A549 (cell line): ENCODE results near the gene TCERG1L. TPM values are rescaled to one million over a fixed set of nuclear protein-coding genes. Genes with fewer than 3 reads are reported as not detected.

Experiments used
- ATAC-seq, 2 experiments: fragments of 200-7000 bp in 1 of 2; fragments of >200 bp in 1 of 2; cut with Nextera tagmentation in 1 of 2; cut with Tn5 transposase in 1 of 2; 3 replicates each; pipeline versions ENCODE4 v1.8.0 to v1.9.1; 2018 to 2020; ENCODE audit warnings: mild to moderate bottlenecking in 1 of 2, moderate library complexity in 1 of 2
- CTCF ChIA-PET: fragments of 300-600 bp; sonication (Branson Sonifier 250); formaldehyde crosslinking; extraction: SDS; loops from one replicate; lab custom pipeline; 2021; ENCODE audit warnings: antibody characterized with exemption, inconsistent platforms; lab: Yijun Ruan, JAX
- POLR2A ChIA-PET: fragments of 350-600 bp; formaldehyde crosslinking; extraction: SDS; loops from one replicate; lab custom pipeline; 2021; ENCODE audit warnings: antibody characterized with exemption, inconsistent platforms; lab: Yijun Ruan, JAX
- DNase-seq, 2 experiments: peaks; one replicate each; pipeline versions ENCODE4 v3.0.0 to v3.0.0-alpha.2; 2011 to 2016; ENCODE audit warnings: low read depth in 1 of 2, low spot score in 1 of 2
- FAIRE-seq: peaks from 2 replicates; lab custom pipeline; 2011; peaks lifted over from hg19 to GRCh38; lab: Jason Lieb, UNC
- H3K27ac ChIP-seq, 2 experiments: fragments of >200 bp; sonication (Bioruptor Twin); formaldehyde crosslinking; 3 replicates each; pipeline ENCODE4 v1.5.1; 2016 to 2017
- H3K4me1 ChIP-seq: fragments of >200 bp; sonication (Bioruptor Twin); formaldehyde crosslinking; 3 replicates; pipeline ENCODE4 v1.6.1; 2016
- H3K4me2 ChIP-seq: fragments of >200 bp; sonication (Bioruptor Twin); formaldehyde crosslinking; 3 replicates; pipeline ENCODE4 v1.6.1; 2016
- H3K4me3 ChIP-seq: fragments of >200 bp; sonication (Bioruptor Twin); formaldehyde crosslinking; 3 replicates; pipeline ENCODE4 v1.5.1; 2016
- H3K9me3 ChIP-seq: fragments of >200 bp; sonication (Bioruptor Twin); formaldehyde crosslinking; 3 replicates; pipeline ENCODE4 v1.6.1; 2016
- BHLHE40 ChIP-seq: IDR thresholded peaks from 2 replicates; pipeline ENCODE4 v1.6.1; 2012; ENCODE audit warnings: low read depth, low read length, inconsistent platforms
- CBX2 ChIP-seq: fragments of 200-600 bp; sonication (generic); IDR thresholded peaks from 2 replicates; pipeline ENCODE4 v1.6.1; 2016; ENCODE audit warnings: low read depth, mild to moderate bottlenecking, borderline replicate concordance
- CEBPB ChIP-seq, 2 experiments: fragments of >200 bp in 1 of 2; sonication (Bioruptor Twin) in 1 of 2; formaldehyde crosslinking in 1 of 2; IDR thresholded peaks; 2 replicates each; pipeline ENCODE4 v1.6.1; 2012 to 2016
- CHD4 ChIP-seq: fragments of 200-600 bp; sonication (generic); IDR thresholded peaks from 2 replicates; pipeline ENCODE4 v1.6.1; 2016; ENCODE audit warnings: antibody characterized with exemption, mild to moderate bottlenecking, borderline replicate concordance
- CTCF ChIP-seq: fragments of >200 bp; sonication (Bioruptor Twin); formaldehyde crosslinking; IDR thresholded peaks from 3 replicates; pipeline ENCODE4 v1.5.1; 2016
- E2F6 ChIP-seq: IDR thresholded peaks from 2 replicates; pipeline ENCODE4 v1.6.1; 2012; ENCODE audit warnings: low read depth, borderline replicate concordance
- ELK1 ChIP-seq: fragments of 150-350 bp; IDR thresholded peaks from 2 replicates; pipeline ENCODE4 v1.6.1; 2014; ENCODE audit warnings: low read depth, mild to moderate bottlenecking, low read length
- ESRRA ChIP-seq: fragments of 150-350 bp; IDR thresholded peaks from 2 replicates; pipeline ENCODE4 v1.6.1; 2014; ENCODE audit warnings: mild to moderate bottlenecking, low read length, borderline replicate concordance
- FOSL2 ChIP-seq, 2 experiments: fragments of 450-650 bp in 1 of 2; fragments of >200 bp in 1 of 2; sonication (Bioruptor Twin) in 1 of 2; formaldehyde crosslinking; IDR thresholded peaks; 2 replicates each; pipeline versions ENCODE4 v1.5.0 to v1.6.1; 2016 to 2020; ENCODE audit warnings: mild to moderate bottlenecking in 1 of 2, moderate library complexity in 1 of 2
- GATA3 ChIP-seq: IDR thresholded peaks from 2 replicates; pipeline ENCODE4 v1.6.1; 2012; ENCODE audit warnings: borderline replicate concordance
- HDAC2 ChIP-seq: fragments of 200-600 bp; sonication (generic); IDR thresholded peaks from 2 replicates; pipeline ENCODE4 v1.6.1; 2016
- HOXB13 ChIP-seq: fragments of 250-450 bp; sonication (Bioruptor Pico); IDR thresholded peaks from 2 replicates; pipeline ENCODE4 v1.5.0; 2020; ENCODE audit warnings: low read depth, mild to moderate bottlenecking, moderate library complexity
- JUNB ChIP-seq: fragments of >200 bp; sonication (Bioruptor Twin); formaldehyde crosslinking; IDR thresholded peaks from 2 replicates; pipeline ENCODE4 v1.6.1; 2016
- KDM1A ChIP-seq: fragments of 200-600 bp; sonication (generic); IDR thresholded peaks from 2 replicates; pipeline ENCODE4 v1.6.1; 2016; ENCODE audit warnings: low read depth, mild to moderate bottlenecking
- NFE2L2 ChIP-seq: fragments of 150-350 bp; conservative IDR thresholded peaks from 2 replicates; pipeline ENCODE4 v1.6.1; 2014; ENCODE audit warnings: low read length
- POLR2A ChIP-seq: IDR thresholded peaks from 2 replicates; pipeline ENCODE4 v1.6.1; 2012; ENCODE audit warnings: mild to moderate bottlenecking, low read length
- POLR2AphosphoS2 ChIP-seq: conservative IDR thresholded peaks from 2 replicates; pipeline ENCODE4 v1.6.1; 2012; ENCODE audit warnings: low read length, improper control_type of control experiment, inconsistent platforms
- RARB ChIP-seq: fragments of 250-450 bp; sonication (Bioruptor Pico); IDR thresholded peaks from 2 replicates; pipeline ENCODE4 v1.8.0; 2021; ENCODE audit warnings: mild to moderate bottlenecking, moderate library complexity
- REST ChIP-seq: fragments of 200-600 bp; sonication (generic); IDR thresholded peaks from 2 replicates; pipeline ENCODE4 v1.6.1; 2016; ENCODE audit warnings: antibody characterized with exemption, mild to moderate bottlenecking, moderate library complexity
- ZSCAN20 ChIP-seq: fragments of 250-450 bp; sonication (Bioruptor Pico); IDR thresholded peaks from 2 replicates; pipeline ENCODE4 v1.8.0; 2022; ENCODE audit warnings: mild to moderate bottlenecking, moderate library complexity
- WGBS: methylation state at CpG from one replicate; pipeline ENCODE4 v1.1.6; 2017; ENCODE audit errors: missing lambda C conversion rate; 5-methylcytosine and 5-hydroxymethylcytosine counted together
- polyA plus RNA-seq, 4 experiments: library from polyadenylated mRNA; depleted of rRNA in 3 of 4; stranded (reverse); fragments of >200 nt; fragmentation: RNase III in 1 of 4; extraction: RNeasy Plus Mini Kit Qiagen cat#74134 plus additional on column Dnase treatment in 1 of 4; gene quantifications; 2 replicates in 3 of 4; 3 replicates in 1 of 4; pipeline ENCODE4 v1.2.3, GENCODE V29; 2011 to 2017

TCERG1L gene
- polyA plus RNA-seq, 2 of the 4 experiments (the other 2 are of a cell fraction) = not detected

- Histone ChIP-seq H3K9me3 (peaks cover 4% of the 10 kb centered on the region; the same call in 1 of the 3 replicates), H3K27ac (no peak overlapping the region)
- ATAC-seq = no peak
- TF ChIP-seq CHD4 = no peak
- TF ChIP-seq REST = no peak
- no peak for TF ChIP-seq ELK1
- TF ChIP-seq FOSL2 (IDR thresholded peaks at IDR 0.05) = no peak
- no peak for TF ChIP-seq FOSL2 (CRISPR knock-in tag; IDR thresholded peaks at IDR 0.05)
- TF ChIP-seq RARB = no peak
- TF ChIP-seq HOXB13 (CRISPR knock-in tag) = no peak
- no peak for TF ChIP-seq BHLHE40
- no peak for TF ChIP-seq CTCF
- TF ChIP-seq E2F6 = no peak
- TF ChIP-seq POLR2AphosphoS2 = no peak
- no peak for TF ChIP-seq JUNB
- no peak for TF ChIP-seq HDAC2
- no peak for TF ChIP-seq ZSCAN20
- TF ChIP-seq NFE2L2 = no peak
- no peak for TF ChIP-seq KDM1A
- no peak for TF ChIP-seq GATA3
- TF ChIP-seq CBX2 = no peak
- TF ChIP-seq, all 56 proteins: peak for 0
- no peak for DNase-seq
- ChIA-PET CTCF (interaction anchor here (0.5 kb wide), 1 partner anchor 13 kb away, joined by 3 read pairs; no protein-coding TSS in a partner anchor), POLR2A (no interaction called here)
- Histone ChIP-seq H3K4me3 (no peak overlapping the region), H3K4me1 (no peaks in the 10 kb centered on the region), H3K4me2 (no peak overlapping the region)
- 12% methylated on average over 9 of the region's 14 CpGs for WGBS
- no peak for FAIRE-seq
Observed at GRCh38 chr10:131126321-131127137, 185.0 kb downstream of the TCERG1L start.

- Histone ChIP-seq H3K27ac (no peak overlapping the region), H3K4me1 (no peaks in the 10 kb centered on the region), H3K9me3 (peaks cover 4% of the 10 kb centered on the region; the same call in 1 of the 3 replicates), H3K4me3 (no peak overlapping the region), H3K4me2 (no peak overlapping the region)
- ATAC-seq (no peak), DNase-seq (no peak), FAIRE-seq (no peak)
- TF ChIP-seq HDAC2 (no peak), ESRRA (no peak), CEBPB (IDR thresholded peaks at IDR 0.05) (no peak), POLR2A (no peak)
- ChIA-PET CTCF (interaction anchor here (0.5 kb wide), 1 partner anchor 12 kb away, joined by 3 read pairs; no protein-coding TSS in a partner anchor), POLR2A (no interaction called here)
- WGBS = 14% methylated on average over 7 of the region's 10 CpGs
Observed at GRCh38 chr10:131125511-131126225, 185.9 kb downstream of the TCERG1L start.
